SJSA1 (cell line): ENCODE measurements around the gene PPP2R2C. TPM values are rescaled to one million over a fixed set of nuclear protein-coding genes. Genes with fewer than 3 reads are reported as not detected.

Source experiments
- DNase-seq, 2 experiments: peaks; one replicate each; pipeline ENCODE4 v3.0.0-alpha.2; 2015 to 2020; ENCODE audit warnings: low spot score in 2 of 2, low read depth in 1 of 2
- H3K27ac ChIP-seq: fragments of 250-450 bp; sonication (Bioruptor Pico); 2 replicates; pipeline ENCODE4 v1.5.1; 2020; ENCODE audit warnings: mild to moderate bottlenecking, moderate library complexity
- H3K27me3 ChIP-seq: fragments of 250-450 bp; sonication (Bioruptor Pico); replicated peaks from 2 replicates; pipeline ENCODE4 v1.5.1; 2020; ENCODE audit warnings: mild to moderate bottlenecking, moderate library complexity
- H3K36me3 ChIP-seq: fragments of 250-450 bp; sonication (Bioruptor Pico); 2 replicates; pipeline ENCODE4 v1.5.1; 2020; ENCODE audit warnings: mild to moderate bottlenecking
- H3K4me1 ChIP-seq: fragments of 250-450 bp; sonication (Bioruptor Pico); replicated peaks from 2 replicates; pipeline ENCODE4 v1.6.1; 2021; ENCODE audit warnings: mild to moderate bottlenecking
- H3K4me3 ChIP-seq: fragments of 250-450 bp; sonication (Bioruptor Pico); 2 replicates; pipeline ENCODE4 v1.5.1; 2020; ENCODE audit warnings: mild to moderate bottlenecking
- H3K9me3 ChIP-seq: fragments of 250-450 bp; sonication (Bioruptor Pico); replicated peaks from 2 replicates; pipeline ENCODE4 v1.5.1; 2020; ENCODE audit warnings: mild to moderate bottlenecking
- total RNA-seq: library from RNA; depleted of rRNA; stranded (reverse); fragments of >200 nt; shearing (Covaris generic); gene quantifications from 2 replicates; pipeline ENCODE4 v1.2.3, GENCODE V29; 2014; rRNA removed

Gene PPP2R2C
- not detected in 2 replicates for total RNA-seq

GRCh38 chr4:6472387-6473263 lies at the start of gene PPP2R2C:
TSS of gene PPP2R2C (minus strand) at chr4:6472614. CDS start at chr4:6472229, 385 bp downstream.
- peaks cover 13% of the 10 kb centered on the region for H3K27me3 ChIP-seq
- H3K9me3 ChIP-seq = no peaks in the 10 kb centered on the region
- no peak within 1 kb of the TSS for H3K4me3 ChIP-seq
- H3K36me3 ChIP-seq = no peaks in the 10 kb centered on the region
- DNase-seq = no peak
- peaks cover 9% of the 10 kb centered on the region for H3K4me1 ChIP-seq
- H3K27ac ChIP-seq = no peak within 1 kb of the TSS

- Histone ChIP-seq H3K9me3 (no peaks in the 10 kb centered on the region), H3K4me1 (peaks cover 5% of the 10 kb centered on the region), H3K27me3 (no peaks in the 10 kb centered on the region), H3K27ac (no peak overlapping the region), H3K36me3 (no peaks in the 10 kb centered on the region), H3K4me3 (no peak overlapping the region)
- no peak for DNase-seq
Measured at GRCh38 chr4:6520978-6521377, 48.6 kb upstream of the PPP2R2C start.

GRCh38 chr4:6520051-6520636 lies 47.7 kb upstream of the PPP2R2C start:
- Histone ChIP-seq H3K36me3 (no peaks in the 10 kb centered on the region), H3K9me3 (no peaks in the 10 kb centered on the region), H3K4me3 (no peak overlapping the region), H3K27ac (no peak overlapping the region), H3K27me3 (no peaks in the 10 kb centered on the region), H3K4me1 (no peaks in the 10 kb centered on the region; the same call in 1 of the 2 replicates)
- DNase-seq = no peak

GRCh38 chr4:6517171-6517570 lies 44.8 kb upstream of the PPP2R2C start:
- peaks cover 8% of the 10 kb centered on the region for H3K4me1 ChIP-seq
- no peaks in the 10 kb centered on the region for H3K36me3 ChIP-seq
- H3K27ac ChIP-seq = no peak overlapping the region
- no peaks in the 10 kb centered on the region for H3K9me3 ChIP-seq
- H3K4me3 ChIP-seq = no peak overlapping the region
- DNase-seq = no peak
- no peaks in the 10 kb centered on the region for H3K27me3 ChIP-seq

GRCh38 chr4:6516762-6517161 lies 44.3 kb upstream of the PPP2R2C start:
- no peaks in the 10 kb centered on the region for H3K27me3 ChIP-seq
- no peaks in the 10 kb centered on the region for H3K9me3 ChIP-seq
- peaks cover 8% of the 10 kb centered on the region for H3K4me1 ChIP-seq
- no peak overlapping the region for H3K27ac ChIP-seq
- DNase-seq = no peak
- H3K36me3 ChIP-seq = no peaks in the 10 kb centered on the region
- H3K4me3 ChIP-seq = no peak overlapping the region

GRCh38 chr4:6516281-6516680 lies 43.9 kb upstream of the PPP2R2C start:
- DNase-seq = no peak
- peaks cover 8% of the 10 kb centered on the region for H3K4me1 ChIP-seq
- H3K27ac ChIP-seq = no peak overlapping the region
- H3K9me3 ChIP-seq = no peaks in the 10 kb centered on the region
- no peak overlapping the region for H3K4me3 ChIP-seq
- no peaks in the 10 kb centered on the region for H3K27me3 ChIP-seq
- no peaks in the 10 kb centered on the region for H3K36me3 ChIP-seq

GRCh38 chr4:6513678-6514077 lies 41.3 kb upstream of the PPP2R2C start:
- Histone ChIP-seq H3K27ac (no peak overlapping the region), H3K4me1 (peaks cover 21% of the 10 kb centered on the region), H3K36me3 (no peaks in the 10 kb centered on the region), H3K27me3 (no peaks in the 10 kb centered on the region), H3K9me3 (no peaks in the 10 kb centered on the region), H3K4me3 (no peak overlapping the region)
- DNase-seq = no peak

- Histone ChIP-seq H3K27ac (peak overlapping the region; percentile 74), H3K36me3 (no peaks in the 10 kb centered on the region), H3K9me3 (no peaks in the 10 kb centered on the region), H3K27me3 (no peaks in the 10 kb centered on the region), H3K4me1 (peaks cover 20% of the 10 kb centered on the region), H3K4me3 (no peak overlapping the region)
- peak; percentile 63 to 71 for DNase-seq
Measured at GRCh38 chr4:6509587-6509986, 37.2 kb upstream of the PPP2R2C start.

GRCh38 chr4:6507345-6507744 lies 34.9 kb upstream of the PPP2R2C start:
- no peaks in the 10 kb centered on the region for H3K27me3 ChIP-seq
- peak in 1 of 2 experiments; percentile 1 for DNase-seq
- H3K9me3 ChIP-seq = no peaks in the 10 kb centered on the region

GRCh38 chr4:6506616-6507140 lies 34.3 kb upstream of the PPP2R2C start:
- Histone ChIP-seq H3K27ac (no peak overlapping the region), H3K27me3 (no peaks in the 10 kb centered on the region), H3K4me1 (peaks cover 16% of the 10 kb centered on the region)

More at GRCh38 chr4:6507345-6507744, 34.9 kb upstream of the PPP2R2C start:
- Histone ChIP-seq H3K36me3 (no peaks in the 10 kb centered on the region), H3K4me3 (no peak overlapping the region), H3K27ac (no peak overlapping the region), H3K4me1 (peaks cover 16% of the 10 kb centered on the region)

GRCh38 chr4:6504900-6505496 lies 32.6 kb upstream of the PPP2R2C start:
- Histone ChIP-seq H3K4me3 (no peak overlapping the region), H3K36me3 (no peaks in the 10 kb centered on the region), H3K27ac (no peak overlapping the region), H3K27me3 (no peaks in the 10 kb centered on the region), H3K4me1 (peaks cover 16% of the 10 kb centered on the region), H3K9me3 (no peaks in the 10 kb centered on the region)
- DNase-seq = no peak

More at GRCh38 chr4:6506616-6507140, 34.3 kb upstream of the PPP2R2C start:
- H3K9me3 ChIP-seq = no peaks in the 10 kb centered on the region
- H3K4me3 ChIP-seq = no peak overlapping the region
- H3K36me3 ChIP-seq = no peaks in the 10 kb centered on the region
- no peak for DNase-seq

- Histone ChIP-seq H3K27ac (no peak overlapping the region), H3K27me3 (no peaks in the 10 kb centered on the region), H3K4me1 (no peaks in the 10 kb centered on the region), H3K4me3 (no peak overlapping the region), H3K9me3 (no peaks in the 10 kb centered on the region), H3K36me3 (no peaks in the 10 kb centered on the region)
- DNase-seq = no peak
Measured at GRCh38 chr4:6502747-6503465, 30.5 kb upstream of the PPP2R2C start.

- Histone ChIP-seq H3K4me3 (no peak overlapping the region), H3K36me3 (no peaks in the 10 kb centered on the region), H3K9me3 (no peaks in the 10 kb centered on the region), H3K4me1 (no peaks in the 10 kb centered on the region), H3K27ac (no peak overlapping the region), H3K27me3 (no peaks in the 10 kb centered on the region)
- DNase-seq = no peak
Measured at GRCh38 chr4:6502147-6502546, 29.7 kb upstream of the PPP2R2C start.
